ENCODE results near the gene FGR. TPM values are rescaled to one million over a fixed set of nuclear protein-coding genes. Genes with fewer than 3 reads are reported as not detected.
"Not testable (repeated sequence)": the region's sequence is repeated elsewhere in the genome, so short reads cannot be mapped to it uniquely, and the experiment has no call there.

FGR gene
- total RNA-seq, 1 experiment from 2014 or later, result not detected

DNA sequence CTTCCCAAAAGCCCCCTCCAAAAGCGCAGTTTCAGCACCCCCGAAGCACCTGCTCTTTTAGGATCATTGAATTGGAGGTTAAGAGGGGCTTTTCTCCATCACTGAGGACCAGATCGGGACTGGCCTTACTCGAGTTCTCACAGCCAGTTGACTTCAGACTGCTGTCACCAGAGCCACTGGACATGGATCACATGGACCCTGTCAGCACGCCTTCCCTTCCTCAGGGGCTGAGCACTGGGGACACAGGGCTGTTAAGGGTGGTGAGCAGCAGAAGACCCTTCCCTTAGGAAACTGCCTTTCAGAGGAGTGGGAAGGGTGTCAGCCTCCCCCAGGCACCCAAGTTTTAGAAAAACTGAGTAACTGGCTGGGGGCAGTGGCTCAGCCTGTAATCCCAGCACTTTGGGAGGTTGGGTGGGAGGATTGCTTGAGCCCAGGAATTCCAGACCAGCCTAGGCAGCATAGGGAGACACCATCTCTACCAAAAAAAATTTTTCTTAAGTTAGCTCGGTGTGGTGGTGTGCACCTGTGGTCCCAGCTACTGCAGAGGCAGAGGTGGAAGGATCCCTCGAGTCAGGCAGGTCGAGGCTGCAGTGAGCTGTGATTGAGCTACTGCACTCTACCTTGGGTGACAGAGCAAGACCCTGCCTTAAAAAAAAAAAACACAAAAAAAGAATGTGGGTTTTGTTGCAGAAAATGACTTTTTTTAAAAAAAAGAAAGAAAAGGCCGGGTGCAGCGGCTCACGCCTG, 584 bp upstream of the FGR start:
- no peak for DNase-seq (ENCODE audit: low read depth)

DNA sequence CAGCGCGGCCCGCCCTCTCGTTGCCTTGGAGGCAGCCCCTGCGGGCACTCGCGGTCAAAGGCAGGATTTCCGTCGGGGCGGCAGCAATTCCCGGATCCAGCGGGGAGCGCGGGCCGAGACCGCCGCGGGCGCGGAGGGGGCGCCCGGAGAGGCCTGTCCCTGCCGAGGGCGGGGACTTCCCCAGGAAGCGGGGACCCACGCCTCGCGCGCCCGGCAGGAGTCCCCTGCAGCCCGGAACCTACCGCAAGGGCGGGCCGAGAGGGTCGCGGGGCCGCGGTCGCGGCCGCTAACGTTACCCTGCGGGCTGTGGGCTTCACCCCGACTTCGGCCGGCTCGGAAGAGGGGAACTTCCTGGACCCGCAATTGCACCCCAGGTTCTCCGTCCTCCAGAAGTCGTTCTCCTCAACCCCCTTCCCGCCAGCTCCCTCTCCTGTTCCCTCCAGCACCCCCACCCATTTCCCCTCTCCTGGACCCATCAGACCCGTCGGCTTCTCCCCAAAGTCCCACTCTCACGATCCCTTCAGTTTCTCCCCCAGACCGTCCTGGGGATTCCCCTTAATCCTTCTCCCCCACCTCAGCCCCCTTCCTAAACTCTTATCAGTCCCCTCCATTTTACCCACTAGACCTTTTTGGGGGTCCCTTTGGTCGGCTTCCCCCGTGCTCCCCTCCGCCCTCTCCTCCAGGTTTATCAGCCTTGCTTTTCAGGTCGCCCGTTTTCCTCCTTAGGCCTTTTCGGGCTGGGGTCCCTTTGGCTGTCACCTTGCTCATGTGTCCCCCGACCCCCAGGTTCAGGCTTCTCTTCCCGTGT, 604 bp downstream of the FGR start:
- DNase-seq (ENCODE audit: low read depth), result no peak

DNA sequence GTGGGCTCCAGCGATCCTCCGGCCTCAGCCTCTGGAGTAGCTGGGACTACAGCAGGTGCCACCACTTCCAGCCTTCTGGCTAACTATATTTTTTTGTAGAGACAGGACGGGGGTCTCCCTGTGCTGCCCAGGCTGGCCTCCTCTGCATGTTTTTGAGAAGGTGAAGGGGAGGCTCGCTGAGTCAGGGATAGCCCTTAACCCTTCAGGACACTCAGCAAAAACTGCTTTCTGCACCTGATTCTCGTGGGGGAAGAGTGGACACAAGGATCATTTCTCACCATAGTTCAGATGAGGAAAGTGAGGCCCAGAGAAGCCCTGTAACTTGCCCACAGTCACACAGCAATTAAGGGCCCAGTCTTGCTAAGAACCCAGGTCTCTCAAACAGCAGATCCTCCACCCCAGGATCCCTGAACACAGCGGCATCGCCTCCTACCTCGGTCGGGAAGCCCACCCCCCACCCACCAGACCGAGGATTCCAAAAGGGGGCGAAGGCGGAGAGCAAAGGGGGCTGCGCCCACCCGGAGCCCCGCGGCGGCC, 1.3 kb downstream of the FGR start:
- DNase-seq (ENCODE audit: low read depth), result no peak

- DNase-seq (ENCODE audit: low read depth), result no peak
Measured at GRCh38 chr1:27633298-27633610, 1.7 kb downstream of the FGR start.

GRCh38 chr1:27632387-27633297, 2.3 kb downstream of the FGR start:
- DNase-seq (ENCODE audit: low read depth), result no peak

DNA sequence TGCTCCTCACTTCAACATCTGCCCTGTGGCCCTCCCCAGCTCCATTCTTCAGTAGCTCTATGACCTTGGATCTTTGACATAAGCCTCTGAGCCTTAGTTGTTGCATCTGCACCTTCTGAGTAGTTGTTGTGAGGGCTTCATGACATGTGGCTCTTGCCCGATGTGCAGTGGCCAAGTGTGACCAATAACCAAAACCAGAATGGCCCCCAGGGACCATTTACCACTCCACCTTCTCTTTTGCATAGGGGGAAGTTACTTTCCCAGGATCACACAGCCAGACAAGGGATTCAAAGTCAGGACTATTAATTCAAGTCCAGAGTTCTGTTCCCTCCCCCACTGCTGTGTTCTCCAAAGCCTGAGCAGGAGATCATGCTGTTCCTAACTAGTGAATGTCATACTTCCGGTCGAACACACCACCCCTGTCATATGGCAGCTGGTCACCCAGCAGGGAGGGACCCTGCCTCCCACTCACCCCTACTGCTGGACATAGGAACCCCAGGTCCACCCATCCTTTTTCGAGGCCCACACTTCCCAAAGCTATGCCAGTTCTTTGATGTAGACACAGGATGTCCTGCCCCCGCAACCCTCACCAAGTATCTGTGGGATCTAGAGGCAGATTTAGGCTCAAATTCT, 4.0 kb downstream of the FGR start:
- DNase-seq (ENCODE audit: low read depth), result no peak

- DNase-seq (ENCODE audit: low read depth), result no peak
Measured at GRCh38 chr1:27628712-27629111, 6.3 kb downstream of the FGR start.

DNA sequence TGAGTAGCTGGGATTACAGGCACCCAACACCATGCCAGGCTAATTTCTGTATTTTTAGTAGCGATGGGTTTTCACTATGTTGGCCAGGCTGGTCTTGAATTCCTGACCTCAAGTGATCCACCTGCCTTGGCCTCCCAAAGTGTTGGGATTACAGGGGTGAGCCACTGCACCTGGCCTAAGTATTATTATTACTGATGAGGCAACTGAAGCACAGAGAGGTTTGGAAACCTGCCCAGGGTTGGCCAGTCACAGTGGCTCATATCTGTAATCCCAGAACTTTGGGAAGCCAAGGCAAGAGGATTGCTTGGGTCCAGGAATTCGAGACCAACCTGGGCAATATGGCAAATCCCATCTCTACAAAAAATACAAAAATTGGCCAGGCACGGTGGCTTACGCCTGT, 7.3 kb downstream of the FGR start:
- not testable (repeated sequence) for DNase-seq (ENCODE audit: low read depth)

- DNase-seq (ENCODE audit: low read depth), result no peak
Measured at GRCh38 chr1:27627061-27627460, 7.9 kb downstream of the FGR start.

DNA sequence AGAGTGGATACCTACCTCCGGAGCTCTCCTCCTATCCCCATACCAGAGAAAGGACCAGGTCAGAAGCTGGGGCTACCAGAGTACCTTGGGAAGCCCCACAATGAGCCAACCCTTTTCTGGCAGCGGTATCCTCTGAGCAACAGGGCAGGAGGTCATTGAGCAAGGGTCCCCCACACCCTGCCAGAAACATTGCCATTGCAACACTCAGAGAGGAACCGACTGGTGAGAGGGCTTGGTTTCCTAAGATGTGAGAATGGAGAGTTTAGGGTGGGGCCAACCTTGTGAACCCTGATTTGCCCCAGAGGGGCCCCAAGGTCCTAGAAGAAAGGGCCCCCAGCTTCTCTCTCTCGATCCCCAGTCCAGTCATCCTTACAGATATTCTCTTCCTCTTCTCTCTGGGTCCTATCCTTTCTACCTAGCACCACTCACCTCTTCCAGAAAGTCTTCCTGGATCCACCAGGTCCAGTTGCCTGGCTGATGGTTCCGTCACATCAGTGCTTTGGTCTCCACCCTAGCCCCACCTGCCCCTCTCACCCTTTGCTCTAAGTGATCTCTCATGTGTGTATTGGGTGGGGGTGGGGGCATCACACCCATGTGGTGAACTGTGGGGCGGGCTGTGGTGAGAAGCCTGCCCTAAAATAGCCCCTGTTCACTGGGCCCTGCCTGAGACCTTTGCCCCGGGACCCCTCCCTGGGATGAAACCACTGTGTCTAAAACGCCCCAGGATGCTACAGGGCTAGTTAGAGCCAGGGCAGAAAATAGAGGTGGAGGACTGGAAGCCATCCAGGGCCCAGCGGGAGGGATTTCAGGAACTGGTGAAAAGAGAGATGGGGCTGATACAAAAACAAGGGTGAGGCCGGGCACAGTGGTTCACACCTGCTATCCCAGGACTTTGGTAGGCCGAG, 8.7 kb downstream of the FGR start:
- DNase-seq (ENCODE audit: low read depth), result no peak

- DNase-seq (ENCODE audit: low read depth), result no peak
Measured at GRCh38 chr1:27624467-27625178, 10.4 kb downstream of the FGR start.

DNA sequence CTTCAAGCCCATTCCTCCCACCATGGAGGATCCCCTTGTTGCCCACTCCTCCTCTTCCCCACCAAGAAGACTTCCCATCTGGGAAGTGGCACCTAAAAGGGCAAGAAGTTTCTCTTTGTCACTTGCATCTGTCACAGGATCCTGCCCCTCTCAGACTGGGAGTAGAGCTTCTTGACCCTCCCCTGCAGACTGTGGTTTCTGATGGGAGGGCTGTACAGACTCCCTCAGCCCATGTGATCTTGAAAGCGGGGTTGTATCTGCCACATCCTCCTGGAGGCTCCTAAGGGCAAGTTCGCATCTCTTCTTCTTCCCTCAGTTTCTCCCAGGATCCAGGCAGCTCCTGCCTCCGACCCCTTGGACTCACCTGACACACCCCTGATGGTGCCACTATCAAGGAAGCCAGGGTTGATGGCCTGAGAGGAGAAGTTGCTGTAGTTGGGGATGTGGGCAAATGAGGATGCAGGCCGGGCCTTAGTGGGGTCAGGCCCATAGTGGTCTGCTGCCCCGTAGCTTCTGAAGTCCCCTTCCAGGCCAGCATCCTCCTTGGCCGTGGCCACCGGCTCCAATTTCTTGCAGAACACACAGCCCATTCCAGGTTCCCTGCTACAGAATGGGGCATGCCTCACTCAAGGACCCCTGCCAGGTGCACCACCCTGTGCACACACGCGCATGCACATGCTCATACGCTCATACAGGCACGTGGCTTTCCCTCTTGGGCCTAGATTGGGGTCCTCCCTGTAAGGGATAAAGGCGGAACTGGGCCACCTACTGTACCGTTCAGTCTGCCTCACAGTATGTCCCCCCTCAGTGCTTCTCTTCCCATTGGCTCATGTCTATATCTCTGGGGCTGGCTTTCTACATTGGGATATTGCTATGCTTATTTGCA, 11.4 kb downstream of the FGR start:
- DNase-seq (ENCODE audit: low read depth), result no peak

- DNase-seq (ENCODE audit: low read depth), result no peak
Measured at GRCh38 chr1:27622828-27623227, 12.2 kb downstream of the FGR start.

DNA sequence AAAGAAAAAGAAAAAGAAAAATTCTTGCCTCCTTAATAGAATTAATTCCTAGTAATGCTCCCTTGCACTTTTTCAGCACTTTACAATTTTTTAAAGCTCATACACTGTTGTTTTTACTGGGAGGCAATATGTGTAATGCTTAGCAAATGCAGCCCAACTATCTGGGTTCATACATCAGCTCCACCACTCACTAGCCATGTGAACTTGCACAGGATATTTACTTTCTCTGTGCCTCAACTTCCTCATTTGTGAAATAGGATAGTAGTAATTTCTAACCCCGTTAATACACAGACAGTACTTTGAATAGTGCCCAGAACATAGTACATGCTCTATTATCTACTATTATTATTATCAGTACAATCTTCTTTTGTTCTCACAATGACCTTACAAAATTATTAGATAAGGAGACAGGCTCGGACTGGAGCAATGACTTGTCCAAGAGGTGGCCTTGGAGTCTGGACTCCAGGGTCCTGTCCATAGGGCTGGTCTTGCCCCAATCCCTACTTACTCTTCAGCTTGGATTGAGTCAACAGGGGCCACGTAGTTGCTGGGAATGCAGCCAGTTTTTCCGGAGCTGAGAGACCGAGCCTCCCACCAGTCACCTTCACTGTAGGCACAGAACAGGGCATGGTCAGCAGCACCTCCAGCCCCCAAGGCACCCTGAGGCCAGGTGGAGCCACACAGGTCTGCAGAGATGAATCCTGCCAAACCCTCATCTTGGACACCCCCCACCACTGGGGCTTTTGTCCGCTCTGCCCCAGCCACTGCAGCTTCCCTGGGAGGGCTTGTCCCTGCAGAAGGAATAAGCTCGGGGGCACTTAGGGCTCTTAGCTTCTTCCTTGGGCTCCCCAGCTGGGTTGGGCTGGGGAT, 13.7 kb downstream of the FGR start:
- peak; percentile 56 for DNase-seq (ENCODE audit: low read depth)

GRCh38 chr1:27619782-27620438, 15.1 kb downstream of the FGR start:
- DNase-seq (ENCODE audit: low read depth), result not testable (repeated sequence)

DNA sequence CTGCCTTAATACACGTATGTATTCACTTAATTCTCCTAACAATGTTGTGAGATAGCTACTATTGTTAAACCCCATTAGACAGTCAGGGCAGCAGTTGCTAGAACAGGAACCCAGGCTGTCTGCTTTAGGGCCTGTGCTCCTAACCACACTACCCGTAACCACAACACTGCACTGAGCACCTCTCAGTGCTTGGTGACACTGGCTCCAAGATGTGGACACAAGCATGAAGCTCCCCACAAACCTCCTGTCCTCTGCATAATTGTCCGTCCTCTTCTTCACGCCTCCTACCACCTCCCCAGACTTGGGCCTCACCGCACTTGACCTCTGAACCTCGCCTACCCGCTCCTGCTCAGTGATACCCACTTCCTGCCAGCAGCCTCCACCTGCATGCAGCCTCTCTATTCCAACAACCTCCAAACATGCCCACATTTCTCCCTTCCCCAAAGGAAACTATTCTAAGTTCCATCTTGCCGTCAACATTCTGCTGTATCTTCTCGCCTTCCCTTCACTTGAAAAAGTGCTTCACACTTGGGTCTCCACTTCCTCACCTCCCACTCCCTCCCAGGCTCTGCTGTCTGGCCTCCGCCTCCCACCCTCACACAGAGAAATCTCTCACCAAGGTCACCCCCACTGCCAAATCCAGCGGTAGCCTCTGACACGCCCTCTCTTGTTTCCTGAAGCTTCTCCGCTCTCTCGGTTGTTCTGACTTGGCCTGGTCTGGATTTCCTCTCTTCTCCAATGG, 16.5 kb downstream of the FGR start:
- no peak for DNase-seq (ENCODE audit: low read depth)

Measured in HT1080 (cell line).